Measurements from ENCODE around the gene SPIN3.
"Not testable (repeated sequence)": the region's sequence is repeated elsewhere in the genome, so short reads cannot be mapped to it uniquely, and the experiment has no call there.

SPIN3 gene

GRCh38 chrX:56995271-56995994, at the start of gene SPIN3:
Gene SPIN3 (minus strand): TSS chrX:56995541. CDS start chrX:56994947, 594 bp downstream.
- DNase-seq, result peak; percentile 46

GRCh38 chrX:57044245-57044644, 48.9 kb upstream of the SPIN3 start:
- no peak for DNase-seq

- not testable (repeated sequence) for DNase-seq
Measured at GRCh38 chrX:57037265-57037664, 41.9 kb upstream of the SPIN3 start.

GRCh38 chrX:56994375-56995270, 718 bp downstream of the SPIN3 start:
- no peak for DNase-seq

GRCh38 chrX:56987741-56988140, 7.6 kb downstream of the SPIN3 start:
- DNase-seq, result no peak

- no peak for DNase-seq
Measured at GRCh38 chrX:56986138-56986537, 9.2 kb downstream of the SPIN3 start.

- no peak for DNase-seq
Measured at GRCh38 chrX:56978172-56978571, 17.2 kb downstream of the SPIN3 start.

GRCh38 chrX:56975611-56976010, 19.7 kb downstream of the SPIN3 start:
- DNase-seq, result no peak

- DNase-seq, result no peak
Measured at GRCh38 chrX:56974408-56974807, 20.9 kb downstream of the SPIN3 start.

GRCh38 chrX:56969559-56969958, 25.8 kb downstream of the SPIN3 start:
- no peak for DNase-seq

- no peak for DNase-seq
Measured at GRCh38 chrX:56968980-56969379, 26.4 kb downstream of the SPIN3 start.

GRCh38 chrX:56963377-56963776, 32.0 kb downstream of the SPIN3 start:
- DNase-seq, result no peak

- no peak for DNase-seq
Measured at GRCh38 chrX:56947699-56948098, 47.6 kb downstream of the SPIN3 start.

- not testable (repeated sequence) for DNase-seq
Measured at GRCh38 chrX:56946201-56946600, 49.1 kb downstream of the SPIN3 start.

- not testable (repeated sequence) for DNase-seq
Measured at GRCh38 chrX:56945226-56945625, 50.1 kb downstream of the SPIN3 start.

GRCh38 chrX:56943264-56943663, 52.1 kb downstream of the SPIN3 start:
- DNase-seq, result no peak

Data from activated effector memory CD4-positive, alpha-beta T cell treated with Interleukin-2 at 50 U/mL for 16 hours (primary cell).